ENCODE measurements around the gene LHX6. TPM values are rescaled to one million over a fixed set of nuclear protein-coding genes. Genes with fewer than 3 reads are reported as not detected.

Gene LHX6
- total and polyA plus RNA-seq, 2 of the 8 experiments (the other 6 are each of a cell fraction or from before 2014, with no cell fraction given), result 0.92 to 1.2 TPM

DNA sequence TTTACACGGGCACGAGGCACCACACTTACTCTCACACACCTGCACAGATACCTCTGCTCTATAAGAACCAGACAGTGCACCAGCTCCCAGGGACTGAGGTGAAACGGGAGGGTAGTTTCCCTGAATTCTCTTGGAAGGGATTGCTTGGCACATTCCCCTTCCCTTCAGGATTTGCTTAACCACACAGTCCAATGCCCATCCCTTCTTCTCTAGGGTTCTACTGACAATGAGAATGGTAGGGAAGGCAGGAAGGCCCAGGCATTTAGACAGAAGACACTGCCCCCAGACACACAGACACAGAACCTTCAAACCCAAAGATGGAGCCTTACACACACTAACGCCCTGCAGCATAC lies 704 bp upstream of the LHX6 start:
- 0 out of 2 replicates have a peak overlapping the region, but pooled peaks have one; percentile 11 for H2AK5ac ChIP-seq (ENCODE audit: low read depth, low read length)
- no peak overlapping the region for H3K14ac ChIP-seq (ENCODE audit: insufficient read length)
- no peak overlapping the region for H3K56ac ChIP-seq (replicated peaks; ENCODE audit: insufficient read length, low read depth, low read length)
- no peak overlapping the region for H2BK20ac ChIP-seq (ENCODE audit: low read length)
- no peak overlapping the region for H4K91ac ChIP-seq (replicated peaks; ENCODE audit: insufficient read length, low read length)
- H2BK120ac ChIP-seq (replicated peaks; ENCODE audit: low read depth, low read length), result no peak overlapping the region
- H3K4ac ChIP-seq (replicated peaks; ENCODE audit: insufficient read length, low read depth, low read length), result no peak overlapping the region
- ChIA-PET POLR2A (ENCODE audit: partially characterized antibody) (interaction anchor here (1.2 to 1.9 kb wide), 2 partner anchors 15 to 48 kb away, joined by 3 to 5 read pairs; no protein-coding TSS in a partner anchor), CTCF (ENCODE audit: partially characterized antibody) (interaction anchor here (0.6 to 2.1 kb wide), 6 partner anchors 103 to 132 kb away, joined by 3 to 12 read pairs (median 4); no protein-coding TSS in a partner anchor)
- no peak overlapping the region for H2AFZ ChIP-seq (ENCODE audit: low read length)
- H4K8ac ChIP-seq (ENCODE audit: extremely low read depth, insufficient read depth, low read length), result no peak overlapping the region
- H3K9me3 ChIP-seq (ENCODE audit: insufficient read depth in 2 of 2, low read depth in 1 of 2, low read length in 1 of 2), result no peaks in the 10 kb centered on the region
- H4K20me1 ChIP-seq (replicated peaks in 1 of 2; ENCODE audit: control insufficient read depth in 1 of 2, insufficient read depth in 2 of 2, low read length in 2 of 2), result peaks cover 11 to 25% of the 10 kb centered on the region in 2 experiments
- no peak overlapping the region for H3K23ac ChIP-seq (ENCODE audit: insufficient read length)
- H3K4me3 ChIP-seq (ENCODE audit: extremely low read depth in 1 of 4, insufficient read depth in 2 of 4, low read depth in 3 of 4, low read length in 4 of 4), result peak overlapping the region in 1 of 4 experiments; percentile 63; a peak in 1 of 8 replicates
- no peak overlapping the region for H3K9ac ChIP-seq (replicated peaks in 1 of 4; ENCODE audit: extremely low read depth in 1 of 4, low read depth in 3 of 4, low read length in 3 of 4)
- peak overlapping the region; percentile 57 to 77; a peak in 2 of 4 replicates for H3K4me2 ChIP-seq (ENCODE audit: insufficient read depth in 1 of 2, low read depth in 2 of 2, low read length in 2 of 2)
- no peak overlapping the region for H2BK5ac ChIP-seq (ENCODE audit: low read depth, low read length)
- no peak overlapping the region for H3K27ac ChIP-seq (ENCODE audit: low read depth, low read length)
- H3K79me2 ChIP-seq (ENCODE audit: control insufficient read depth in 1 of 2, insufficient read depth in 2 of 2, low read length in 2 of 2), result no peaks in the 10 kb centered on the region
- H3K79me1 ChIP-seq (ENCODE audit: low read depth, low read length), result no peaks in the 10 kb centered on the region
- H3K36me3 ChIP-seq (ENCODE audit: control insufficient read depth in 2 of 4, insufficient read depth in 4 of 4, low read length in 3 of 4), result peaks cover 0 to 4% (median 0%) of the 10 kb centered on the region in 4 experiments; a peak in 1 of 8 replicates
- H2BK12ac ChIP-seq (ENCODE audit: low read depth, low read length), result no peak overlapping the region
- DNase-seq (ENCODE audit: low read depth in 1 of 2, low spot score in 2 of 2), result no peak
- H3K18ac ChIP-seq (ENCODE audit: extremely low read depth, low read length), result no peak overlapping the region
- H3K27me3 ChIP-seq (replicated peaks in 1 of 4; ENCODE audit: control insufficient read depth in 3 of 4, extremely low read depth in 1 of 4, insufficient read depth in 3 of 4, low read length in 3 of 4), result peaks cover 57 to 79% (median 70%) of the 10 kb centered on the region in 4 experiments
- H3K23me2 ChIP-seq (ENCODE audit: low read depth, low read length), result peaks cover 4% of the 10 kb centered on the region; the same call in 1 of the 2 replicates
- no peak overlapping the region for H4K5ac ChIP-seq (ENCODE audit: insufficient read length, low read depth, low read length)
- no peak for FAIRE-seq
- TF ChIP-seq, protein P1, sequence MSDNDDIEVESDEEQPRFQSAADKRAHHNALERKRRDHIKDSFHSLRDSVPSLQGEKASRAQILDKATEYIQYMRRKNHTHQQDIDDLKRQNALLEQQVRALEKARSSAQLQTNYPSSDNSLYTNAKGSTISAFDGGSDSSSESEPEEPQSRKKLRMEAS (IDR thresholded peaks at IDR 0.05), result no peak
- no peak for TF ChIP-seq CBX5 (IDR thresholded peaks at IDR 0.05; ENCODE audit: low read depth, low read length)
- no peak for TF ChIP-seq BRCA1 (IDR thresholded peaks at IDR 0.05; ENCODE audit: low read depth, low read length)
- no peak for TF ChIP-seq CHD2 (IDR thresholded peaks at IDR 0.05; ENCODE audit: low read length)
- TF ChIP-seq, protein P2, sequence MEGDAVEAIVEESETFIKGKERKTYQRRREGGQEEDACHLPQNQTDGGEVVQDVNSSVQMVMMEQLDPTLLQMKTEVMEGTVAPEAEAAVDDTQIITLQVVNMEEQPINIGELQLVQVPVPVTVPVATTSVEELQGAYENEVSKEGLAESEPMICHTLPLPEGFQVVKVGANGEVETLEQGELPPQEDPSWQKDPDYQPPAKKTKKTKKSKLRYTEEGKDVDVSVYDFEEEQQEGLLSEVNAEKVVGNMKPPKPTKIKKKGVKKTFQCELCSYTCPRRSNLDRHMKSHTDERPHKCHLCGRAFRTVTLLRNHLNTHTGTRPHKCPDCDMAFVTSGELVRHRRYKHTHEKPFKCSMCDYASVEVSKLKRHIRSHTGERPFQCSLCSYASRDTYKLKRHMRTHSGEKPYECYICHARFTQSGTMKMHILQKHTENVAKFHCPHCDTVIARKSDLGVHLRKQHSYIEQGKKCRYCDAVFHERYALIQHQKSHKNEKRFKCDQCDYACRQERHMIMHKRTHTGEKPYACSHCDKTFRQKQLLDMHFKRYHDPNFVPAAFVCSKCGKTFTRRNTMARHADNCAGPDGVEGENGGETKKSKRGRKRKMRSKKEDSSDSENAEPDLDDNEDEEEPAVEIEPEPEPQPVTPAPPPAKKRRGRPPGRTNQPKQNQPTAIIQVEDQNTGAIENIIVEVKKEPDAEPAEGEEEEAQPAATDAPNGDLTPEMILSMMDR (IDR thresholded peaks at IDR 0.05; ENCODE audit: control extremely low read depth in 1 of 3, insufficient read depth in 1 of 3, low read depth in 1 of 3, low read length in 3 of 3), result no peak
- no peak for TF ChIP-seq YY1 (IDR thresholded peaks at IDR 0.05; ENCODE audit: low read depth, low read length)
- TF ChIP-seq CTBP2 (IDR thresholded peaks at IDR 0.05; ENCODE audit: borderline replicate concordance, insufficient read depth, insufficient read length, low read length), result no peak
- WGBS, 2 experiments (ENCODE audit: extremely low coverage in 1 of 2, insufficient coverage in 1 of 2, insufficient read length in 1 of 2, insufficient replicate concordance in 2 of 2, low coverage in 1 of 2, low lambda C conversion rate in 2 of 2, missing lambda C conversion rate in 1 of 2), result 62% methylated on average over 4 of the region's 4 CpGs; no CpG with 5 or more reads in 1 of the 2 experiments
- no peak overlapping the region; the same call in 1 of the 2 replicates for H2BK15ac ChIP-seq (ENCODE audit: low read length)
- peaks cover 0 to 28% (median 16%) of the 10 kb centered on the region in 4 experiments; a peak in 6 of 7 replicates for H3K4me1 ChIP-seq (replicated peaks in 1 of 4; ENCODE audit: control insufficient read depth in 3 of 4, insufficient read depth in 4 of 4, low read length in 3 of 4)
